GM12891 (cell line): ENCODE results near the gene KLHL11.

Experiments used
- PAX5 ChIP-seq: IDR thresholded peaks from 2 replicates; pipeline ENCODE4 v1.6.1; 2011; ENCODE audit warnings: low read length, moderate library complexity, mild to moderate bottlenecking; ENCODE audit not compliant: insufficient read depth, severe bottlenecking
- POLR2A ChIP-seq: IDR thresholded peaks from 2 replicates; pipeline ENCODE4 v1.6.1; 2011; ENCODE audit warnings: low read depth, low read length, control low read depth
- POLR2AphosphoS5 ChIP-seq: IDR thresholded peaks from 2 replicates; pipeline ENCODE4 v1.6.1; 2011; ENCODE audit warnings: low read depth, low read length, control low read depth
- POU2F2 ChIP-seq: IDR thresholded peaks from 2 replicates; pipeline ENCODE4 v1.6.1; 2011; ENCODE audit warnings: low read depth, mild to moderate bottlenecking, control low read depth, low read length, moderate library complexity
- SPI1 ChIP-seq: IDR thresholded peaks from 2 replicates; pipeline ENCODE4 v1.6.1; 2011; ENCODE audit warnings: low read depth, low read length, control low read depth
- TAF1 ChIP-seq: IDR thresholded peaks from 2 replicates; pipeline ENCODE4 v1.6.1; 2011; ENCODE audit warnings: low read depth, low read length, control low read depth

DNA sequence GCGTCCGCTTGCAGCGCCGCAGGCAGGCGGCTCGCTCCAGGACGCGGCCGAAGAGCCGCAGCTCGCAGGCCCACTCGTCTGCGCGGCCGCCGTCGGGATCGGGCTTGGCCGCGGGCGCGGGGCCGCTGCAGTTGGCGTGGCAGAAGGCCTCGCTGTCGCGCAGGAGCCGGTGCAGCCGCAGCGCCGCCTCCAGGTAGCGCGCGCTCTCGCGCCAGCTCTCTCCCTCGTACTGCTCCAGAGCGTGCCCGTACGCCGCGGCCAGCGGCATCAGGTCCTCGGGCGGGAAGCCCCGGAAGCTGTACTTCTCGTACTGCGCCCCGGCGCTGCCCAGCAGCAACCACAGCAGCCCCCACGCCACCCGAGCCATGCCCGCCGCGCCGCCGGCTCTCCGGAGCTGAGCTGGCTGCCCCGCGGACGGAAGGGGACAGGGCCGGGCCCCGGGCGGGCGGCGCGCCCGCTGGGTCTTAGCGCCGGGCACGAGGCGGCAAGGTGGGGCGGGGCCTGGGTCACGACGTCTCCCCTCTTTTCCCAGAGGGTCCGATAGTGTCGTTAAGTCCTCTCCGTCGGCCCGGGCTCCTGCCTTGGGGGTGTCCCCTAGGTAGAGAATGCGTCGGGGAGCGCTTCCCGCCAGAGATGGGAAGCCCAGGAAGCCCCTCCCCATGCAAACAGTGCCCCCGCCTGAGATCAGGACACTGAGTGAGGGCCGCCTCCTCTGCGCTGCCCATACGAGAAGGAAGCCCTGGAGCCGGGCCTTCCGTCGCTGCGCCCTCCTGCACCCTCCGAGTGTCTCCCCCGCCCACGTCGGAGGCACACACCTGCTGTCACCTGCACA lies 53.5 kb downstream of the KLHL11 start, which contains the start of gene P3H4:
- TF ChIP-seq POLR2A (no peak), POLR2AphosphoS5 (no peak), TAF1 (no peak), SPI1 (no peak), PAX5 (no peak), POU2F2 (no peak)
